ELR (cell line): ENCODE data around the gene ANAPC4.
A peak's percentile ranks its signal among the peaks of the same experiment; 100 is the strongest.

Source experiments
- DNase-seq: peaks from one replicate; pipeline ENCODE4 v3.0.0-alpha.2; 2015; ENCODE audit warnings: low read depth

The ANAPC4 gene

DNA sequence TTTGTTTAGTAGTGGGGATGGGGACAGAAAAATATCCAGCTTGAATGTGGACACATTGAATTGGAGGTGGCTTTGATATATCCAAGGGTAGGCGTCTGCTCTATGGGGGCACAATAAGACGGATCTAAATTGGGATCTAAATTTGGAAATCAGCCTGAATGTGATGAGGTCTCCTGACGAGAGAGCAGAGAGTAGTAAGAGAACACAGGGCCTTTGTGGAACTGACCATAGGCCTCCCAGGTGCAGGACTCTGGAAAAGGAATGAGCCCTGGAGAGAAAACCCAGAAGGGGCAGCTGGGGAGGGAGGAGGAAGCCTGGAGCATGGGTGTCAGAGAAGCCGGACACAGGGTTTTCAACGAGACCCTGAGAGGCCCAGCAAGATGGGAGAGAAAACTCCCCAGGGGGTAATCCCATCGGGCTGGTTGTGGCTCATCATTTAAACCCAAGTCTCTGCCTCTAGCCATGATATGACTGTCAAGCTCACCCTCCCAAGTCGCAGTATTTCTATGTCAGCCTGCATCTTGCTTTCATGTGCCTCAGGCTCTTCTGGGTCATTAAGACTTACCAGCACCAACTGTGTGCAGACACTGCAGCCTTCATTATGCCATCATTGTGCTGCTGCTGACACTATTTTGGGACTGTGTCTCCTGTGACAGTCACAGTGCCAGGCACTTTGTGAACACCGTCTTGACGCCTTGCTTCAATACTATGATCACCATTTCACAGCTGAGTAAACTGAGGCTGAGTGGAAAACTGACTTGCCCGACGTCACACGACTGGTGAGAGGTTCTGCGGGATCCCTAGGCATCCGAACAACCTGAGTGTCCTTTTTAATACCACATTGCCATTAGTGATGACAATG lies 57.1 kb downstream of the ANAPC4 start:
- no peak for DNase-seq

DNA sequence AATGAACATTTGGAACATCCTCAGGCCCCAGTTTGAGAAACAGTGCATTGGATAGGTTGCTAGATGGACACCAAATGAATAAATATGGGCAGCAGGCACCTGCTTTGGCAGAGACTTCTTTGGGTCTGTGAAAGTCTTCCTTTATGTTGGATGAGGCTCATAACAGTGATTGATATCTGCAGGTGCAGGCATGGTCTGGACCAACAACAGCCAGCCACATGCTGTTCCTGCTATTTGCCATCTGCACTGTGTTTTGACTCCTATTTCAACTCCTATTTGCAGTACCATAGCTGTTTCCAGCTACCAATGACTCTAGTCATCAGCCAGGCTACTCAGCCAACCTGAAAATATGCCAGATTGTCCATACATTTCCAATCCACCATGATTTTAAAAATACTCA lies 60.9 kb downstream of the ANAPC4 start:
- no peak for DNase-seq

DNA sequence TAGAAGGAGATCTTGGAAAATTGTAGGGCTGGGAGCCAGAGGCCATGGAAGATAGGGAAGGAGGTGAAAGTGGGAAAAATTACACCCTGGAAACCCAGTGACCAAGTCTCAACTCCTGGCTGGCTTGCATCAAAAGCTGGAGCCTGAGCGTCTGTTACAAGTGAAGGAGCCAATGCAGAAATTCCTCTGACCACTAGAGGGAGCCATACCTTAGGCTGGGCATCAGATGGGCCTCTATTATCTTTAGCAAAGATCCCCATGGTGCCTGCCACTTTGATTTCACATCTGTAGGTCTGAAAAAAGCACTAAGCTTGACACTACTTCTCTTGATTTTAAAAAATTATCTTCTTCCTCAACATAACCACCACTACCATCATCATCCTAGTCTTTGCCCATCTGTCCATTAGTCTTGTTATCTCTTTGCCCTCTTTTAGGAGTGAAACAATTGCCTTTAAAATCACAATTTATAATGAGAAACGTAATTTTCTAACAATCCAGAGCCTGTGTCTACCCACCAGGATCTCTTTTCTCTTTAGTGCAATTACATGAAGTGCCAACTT lies 62.9 kb downstream of the ANAPC4 start:
- peak; percentile 74 for DNase-seq

DNA sequence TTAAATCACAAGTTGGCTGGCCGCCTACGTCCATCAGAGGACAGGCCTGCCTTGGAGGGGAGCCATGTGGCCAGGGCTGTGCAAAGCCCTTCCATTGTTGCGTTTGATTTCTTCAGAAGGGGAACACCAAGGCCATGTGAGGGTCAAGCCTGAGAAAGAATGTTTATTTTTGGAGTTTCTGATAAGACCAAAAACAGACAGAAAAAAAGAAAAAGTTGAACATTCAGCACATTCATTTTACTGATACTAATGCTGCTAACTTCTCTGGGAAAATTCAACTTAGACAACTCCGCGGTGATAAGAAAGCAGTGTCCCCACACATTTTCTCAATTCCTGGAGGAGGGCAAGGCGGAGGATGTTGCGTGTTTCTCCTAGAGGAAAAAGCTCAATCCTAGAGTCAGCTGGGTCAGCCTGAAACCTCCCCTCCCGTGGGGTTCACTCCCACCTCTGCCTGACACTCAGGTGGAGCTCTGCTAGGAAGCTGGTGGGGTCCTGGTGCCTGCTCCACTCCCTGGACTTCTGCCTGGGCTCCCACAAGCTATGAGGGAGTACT lies 63.5 kb downstream of the ANAPC4 start:
- DNase-seq, result no peak

DNA sequence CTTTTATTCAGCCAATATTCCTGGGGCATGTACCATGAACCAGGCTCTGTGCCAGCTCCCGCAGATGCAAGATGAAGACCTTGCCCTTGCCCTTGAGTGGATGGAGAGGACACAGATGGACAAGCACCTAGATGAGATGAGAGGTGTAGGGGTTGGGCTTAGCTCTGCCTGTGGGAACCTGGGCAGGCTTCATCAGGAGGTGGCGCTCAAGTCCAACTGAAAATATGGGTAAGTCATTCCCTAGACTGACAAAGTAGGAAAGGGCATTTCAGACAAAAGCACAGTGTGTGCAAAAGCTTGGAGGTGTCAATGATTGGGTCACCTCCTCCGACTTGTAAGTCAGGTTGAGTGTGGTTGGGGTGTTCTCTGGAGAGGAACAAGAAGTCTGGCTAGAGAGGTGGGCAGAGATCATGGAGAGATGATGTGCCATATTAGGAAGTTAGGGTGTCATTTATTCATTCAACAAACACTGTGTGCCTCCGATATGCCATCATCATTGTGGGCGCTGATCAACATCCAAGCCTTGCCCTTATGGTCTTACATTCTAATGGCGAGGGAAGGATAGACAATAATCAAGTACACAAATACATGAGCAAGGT lies 64.6 kb downstream of the ANAPC4 start:
- DNase-seq, result peak; percentile 68

DNA sequence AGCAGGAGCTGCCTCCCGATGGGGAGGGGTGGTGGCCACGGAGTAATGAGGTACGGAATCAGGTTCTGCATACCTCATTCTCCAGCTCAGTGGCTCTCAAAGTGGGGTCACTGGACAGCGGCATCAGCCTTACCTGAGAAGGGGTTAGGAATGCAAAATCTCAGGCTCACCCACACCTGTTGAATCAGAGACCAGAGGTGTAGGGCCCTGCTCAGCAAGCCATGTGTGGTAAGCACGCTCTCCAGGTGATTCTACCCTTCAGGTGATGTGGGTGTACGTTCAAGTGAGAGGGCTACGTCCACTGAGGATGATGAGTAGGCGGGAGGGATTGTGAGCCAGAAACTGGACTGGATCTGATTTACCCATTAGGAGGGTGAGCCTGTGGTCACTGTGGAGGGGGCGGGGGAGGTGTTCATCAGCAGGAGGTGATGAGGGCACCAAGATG lies 65.8 kb downstream of the ANAPC4 start:
- no peak for DNase-seq

DNA sequence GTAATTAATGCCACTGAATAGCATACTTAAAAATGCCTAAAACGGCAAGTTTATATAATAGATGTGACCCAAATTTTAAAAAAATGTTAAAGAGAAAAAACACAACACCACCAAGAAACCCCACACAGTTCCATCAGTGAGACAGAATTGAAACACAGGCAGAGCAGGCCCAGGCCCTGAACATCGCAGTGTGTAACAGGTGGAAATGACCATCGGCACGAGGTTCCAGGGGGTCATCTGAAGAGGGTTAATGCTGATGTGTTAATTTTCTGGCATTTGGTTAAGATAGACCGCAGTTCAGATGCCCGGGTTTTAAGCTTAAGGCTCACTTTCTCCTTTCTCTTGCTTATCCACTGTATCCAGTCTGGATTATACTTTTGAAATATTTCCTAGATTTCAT lies 66.8 kb downstream of the ANAPC4 start:
- no peak for DNase-seq

DNA sequence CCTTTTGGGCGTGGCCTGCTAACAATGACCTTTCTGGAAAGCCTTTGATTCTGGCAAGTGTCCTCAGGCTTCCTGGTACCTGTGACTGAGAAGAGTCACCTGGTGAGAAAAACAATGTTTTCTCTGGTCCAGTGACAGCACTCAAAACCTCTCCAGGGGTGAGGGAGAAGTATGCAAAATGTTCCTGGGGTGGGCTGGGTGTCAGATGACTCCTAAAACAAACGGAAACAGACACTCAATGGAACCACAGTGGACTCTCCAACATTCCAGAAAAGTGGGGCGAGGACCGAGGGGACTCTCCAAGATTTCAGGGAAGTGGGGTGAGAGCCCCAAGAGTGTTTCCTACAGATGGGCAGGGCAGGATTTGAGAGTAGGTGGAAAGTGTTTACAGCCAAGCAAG lies 69.5 kb downstream of the ANAPC4 start:
- DNase-seq, result no peak

DNA sequence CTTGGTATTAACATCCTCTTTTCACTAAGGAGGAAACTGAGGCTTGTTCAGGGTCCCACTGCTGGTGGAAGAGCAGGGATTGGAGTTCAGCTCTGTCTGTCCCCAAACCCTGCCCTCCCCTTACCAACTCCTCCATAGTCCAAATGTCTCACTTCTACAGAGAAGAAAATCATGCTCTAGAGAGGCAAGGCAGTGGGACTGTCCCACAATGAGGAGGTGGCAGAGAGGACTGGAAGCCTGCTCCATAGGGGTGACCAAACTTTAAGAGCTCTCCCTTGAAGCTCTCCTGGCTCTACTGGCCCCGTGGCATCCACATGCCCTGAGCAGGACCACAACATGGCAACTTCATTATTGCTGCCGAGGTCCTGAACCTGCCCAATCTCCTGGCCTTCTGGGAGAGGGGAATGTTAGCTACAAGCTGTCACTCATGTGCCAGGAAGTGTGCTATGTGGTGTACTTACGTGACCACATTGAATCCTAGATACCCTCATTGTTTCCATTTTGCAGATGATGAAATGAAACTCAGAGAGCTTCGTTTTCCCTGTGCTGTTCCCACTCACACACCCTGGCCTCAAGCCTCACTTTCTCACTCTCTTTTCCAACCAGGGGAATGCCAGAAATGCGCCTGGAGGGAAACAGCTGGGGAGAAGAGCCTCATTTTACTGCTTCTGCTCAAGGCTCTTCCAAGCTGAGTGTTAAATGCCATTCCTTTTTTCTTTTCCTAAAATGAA lies 71.5 kb downstream of the ANAPC4 start:
- peak; percentile 64 for DNase-seq

DNA sequence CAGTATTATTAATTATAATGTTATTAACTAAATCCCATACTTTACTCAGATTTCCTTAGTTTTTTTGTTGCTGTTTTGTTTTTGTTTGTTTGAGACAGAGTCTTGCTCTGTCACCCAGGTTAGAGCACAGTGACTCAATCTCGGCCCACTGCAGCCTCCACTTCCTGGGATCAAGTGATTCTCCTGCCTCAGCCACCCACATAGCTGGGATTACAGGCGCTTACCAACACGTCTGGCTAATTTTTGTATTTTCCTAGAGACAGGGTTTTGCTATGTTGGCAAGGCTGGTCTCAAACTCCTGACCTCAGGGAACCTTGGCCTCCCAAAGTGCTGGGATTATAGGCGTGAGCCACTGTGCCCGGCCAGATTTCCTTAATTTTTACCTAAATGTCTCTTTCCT lies 72.2 kb downstream of the ANAPC4 start:
- DNase-seq, result peak; percentile 48

DNA sequence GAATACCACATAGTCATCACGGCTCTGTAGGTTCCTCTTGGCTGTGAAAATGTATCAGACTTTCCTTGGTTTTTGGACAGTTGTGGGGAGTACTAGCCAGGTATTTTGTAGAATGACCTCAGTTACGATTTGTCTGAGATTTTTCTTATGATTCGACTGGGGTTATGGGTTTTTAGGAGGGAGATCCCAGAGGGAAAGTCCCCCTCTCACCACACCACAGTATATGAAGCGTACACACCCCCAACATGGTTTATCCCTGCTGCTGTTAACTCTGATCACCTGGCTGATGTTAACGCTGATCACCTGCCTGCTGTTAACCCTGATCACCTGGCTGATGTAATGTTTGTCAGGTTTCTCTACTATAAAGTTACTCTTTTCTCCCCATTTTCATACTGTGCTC lies 72.6 kb downstream of the ANAPC4 start:
- no peak for DNase-seq

DNA sequence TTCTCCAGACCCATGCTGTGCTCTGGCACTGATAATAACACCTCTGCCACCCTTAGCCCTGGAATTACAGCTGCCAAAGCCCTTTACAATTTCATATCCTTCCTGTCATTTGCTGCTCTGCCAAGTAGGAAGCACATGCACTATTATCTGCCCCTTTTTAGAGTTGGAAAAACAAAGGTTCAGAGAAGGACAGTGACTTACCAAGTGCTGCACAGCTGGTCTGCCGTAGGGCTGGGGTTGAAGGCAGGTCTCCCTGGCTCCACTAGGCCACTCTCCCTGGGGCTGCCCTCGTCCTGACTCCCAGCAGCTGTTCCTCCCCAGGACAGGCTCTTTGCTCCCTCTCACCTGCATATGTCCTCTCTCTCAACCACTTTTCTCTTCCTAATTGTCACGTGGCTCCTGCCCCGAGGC lies 73.4 kb downstream of the ANAPC4 start:
- DNase-seq, result no peak

DNA sequence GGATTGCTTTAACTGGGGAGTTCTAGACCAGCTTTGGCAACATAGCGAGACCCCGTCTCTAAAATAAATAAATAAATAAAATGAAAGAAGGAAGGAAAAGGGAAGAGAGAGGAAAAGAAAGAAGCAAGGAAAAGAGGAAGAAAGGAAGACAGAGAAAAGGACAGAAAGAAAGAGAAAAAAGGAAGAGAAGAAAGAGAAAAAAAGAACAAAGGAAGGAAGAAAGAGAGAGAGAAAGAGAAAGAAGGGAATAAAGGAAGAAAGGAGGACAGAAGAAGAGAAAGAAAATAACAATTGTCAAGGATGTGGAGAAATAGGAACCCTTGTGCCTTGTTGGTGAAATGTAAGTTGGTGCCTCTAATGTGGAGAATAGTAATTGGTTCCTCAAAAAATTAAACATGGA lies 74.6 kb downstream of the ANAPC4 start:
- no peak for DNase-seq

DNA sequence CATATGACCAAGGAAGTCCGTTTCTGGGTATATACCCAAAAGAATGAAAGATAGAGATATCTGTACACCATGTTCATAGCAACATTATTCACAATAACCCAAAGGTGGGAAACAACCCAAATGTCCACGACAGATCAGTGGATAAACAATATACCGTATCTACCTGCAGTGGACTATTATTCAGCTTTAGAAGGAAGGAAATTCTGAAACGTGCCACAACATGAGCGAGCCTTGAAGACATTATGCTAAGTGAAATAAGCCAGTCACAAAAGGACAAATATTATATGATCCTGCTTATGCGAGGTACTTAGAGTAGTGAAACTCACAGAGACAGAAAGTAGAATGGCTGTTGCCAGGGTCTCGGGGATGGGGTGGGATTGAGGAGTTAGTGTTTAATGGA lies 75.0 kb downstream of the ANAPC4 start:
- DNase-seq, result no peak

DNA sequence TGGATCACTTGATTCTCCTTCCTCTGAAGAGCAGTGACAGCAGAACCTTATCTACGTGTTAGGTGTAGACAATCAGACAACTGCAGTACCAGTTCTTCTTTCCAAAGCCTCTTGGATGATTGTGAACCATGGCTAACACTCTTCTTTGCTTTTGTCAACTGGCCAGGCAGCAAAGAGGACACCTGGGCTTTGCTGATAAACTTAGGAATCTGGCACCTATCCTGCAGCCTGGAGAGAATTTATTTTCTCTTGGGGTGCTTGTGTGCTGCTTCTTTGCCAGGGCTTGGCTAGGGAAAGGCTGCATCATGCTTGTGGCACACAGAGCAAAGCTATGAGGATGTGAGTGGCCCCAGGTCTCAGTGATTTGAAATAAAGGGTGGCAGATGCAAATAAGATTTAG lies 77.4 kb downstream of the ANAPC4 start:
- DNase-seq, result no peak

DNA sequence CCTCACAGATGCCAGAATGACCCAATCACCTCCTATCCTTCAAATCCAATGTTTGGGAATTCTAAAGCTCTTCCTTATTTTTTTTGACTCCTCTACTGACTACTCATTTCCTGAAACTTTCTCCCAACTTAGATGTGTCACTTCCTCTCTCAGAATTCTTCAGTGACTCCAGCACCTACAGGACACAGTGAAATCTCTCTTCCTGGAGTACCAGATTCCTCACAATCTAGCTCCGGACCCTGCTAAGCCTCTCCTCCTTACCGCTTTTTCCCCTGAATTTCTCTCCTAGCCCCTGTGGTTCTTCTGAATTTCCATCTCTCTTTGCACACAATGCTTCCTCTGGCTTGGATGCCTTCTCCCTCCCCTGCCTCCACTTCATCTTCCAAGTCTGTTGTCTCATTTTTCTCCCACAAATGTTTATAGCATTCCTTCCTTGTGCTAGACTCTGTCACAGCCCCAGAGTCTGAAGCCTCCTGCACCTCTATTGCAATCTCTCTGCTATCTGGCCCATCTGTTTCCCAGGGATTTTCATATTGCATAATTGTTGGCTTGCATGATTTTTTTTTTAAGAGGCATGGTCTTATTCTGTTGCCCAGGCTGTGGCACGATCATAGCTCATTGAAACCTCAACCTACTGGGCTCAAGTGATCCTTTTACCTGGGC lies 80.1 kb downstream of the ANAPC4 start:
- DNase-seq, result peak; percentile 77

DNA sequence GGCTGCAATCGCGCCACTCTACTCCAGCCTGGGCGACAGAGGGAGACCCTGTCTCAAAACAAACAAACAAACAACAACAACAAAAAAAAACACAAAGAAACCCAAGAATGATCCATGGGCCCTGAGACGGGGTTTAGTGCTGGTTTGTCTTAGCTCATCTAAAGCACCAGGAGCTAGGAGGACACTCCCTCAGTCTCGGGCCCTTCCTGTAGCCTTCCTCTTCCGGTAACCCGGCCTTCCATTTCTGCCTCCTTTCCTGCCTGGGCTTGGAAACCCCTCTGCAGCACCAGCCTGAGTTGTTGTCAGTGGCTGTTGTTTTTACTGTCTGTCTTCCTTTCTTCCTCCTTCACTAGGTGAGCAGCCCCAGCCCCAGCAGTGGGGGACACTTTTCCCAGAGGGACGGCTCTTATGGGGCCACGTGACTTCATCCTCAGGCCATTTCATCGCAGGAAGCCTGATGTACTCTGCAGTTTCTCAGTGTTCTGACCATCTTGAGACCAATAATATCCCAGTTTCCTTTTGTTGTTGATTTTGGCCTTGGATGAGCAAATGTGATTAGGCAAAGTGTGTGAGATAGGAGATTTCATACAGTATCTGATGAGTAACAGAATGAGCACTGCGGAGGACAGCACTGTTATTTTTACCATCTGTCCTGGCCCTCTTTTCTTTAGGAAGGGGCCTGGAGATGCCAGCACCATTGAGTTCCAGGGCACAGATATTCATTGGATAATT lies 90.1 kb downstream of the ANAPC4 start:
- no peak for DNase-seq

DNA sequence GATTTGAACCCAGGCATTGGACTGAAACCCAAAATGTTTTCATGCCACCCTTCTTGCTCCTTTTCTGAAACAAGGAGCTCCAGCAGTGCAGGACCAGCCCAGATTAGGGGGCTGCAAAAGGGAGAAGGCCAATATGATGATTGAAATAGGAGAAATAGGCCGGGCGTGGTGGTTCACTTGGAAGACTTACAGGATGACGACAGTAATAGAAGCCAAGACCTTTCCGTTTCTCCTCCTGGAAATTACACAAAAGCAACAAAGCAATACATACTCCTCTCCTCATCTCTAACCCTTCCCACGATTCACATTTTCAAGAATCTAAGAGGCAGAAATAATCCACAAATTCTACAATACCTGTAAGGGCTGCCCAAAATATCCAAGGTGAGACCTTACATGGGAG lies 90.8 kb downstream of the ANAPC4 start:
- DNase-seq, result no peak
